WTC11 (cell line): Measurements from ENCODE around the gene NFIX. TPM values are rescaled to one million over a fixed set of nuclear protein-coding genes. Genes with fewer than 3 reads are reported as not detected.
A peak's percentile ranks its signal among the peaks of the same experiment; 100 is the strongest.

Source experiments
- ATAC-seq: fragments of 200-7000 bp; cut with Tn5 transposase; 2 replicates; pipeline ENCODE4 v1.10.0; 2021; ENCODE audit warnings: mild to moderate bottlenecking, moderate library complexity
- CTCF ChIA-PET: fragments of 300-600 bp; sonication (Branson Sonifier 250); formaldehyde crosslinking; loops from one replicate; lab custom pipeline; 2021; ENCODE audit warnings: antibody characterized with exemption; lab: Charles Lee
- POLR2A ChIA-PET: fragments of 350-600 bp; sonication (Branson Sonifier 250); formaldehyde crosslinking; loops from one replicate; lab custom pipeline; 2021; ENCODE audit warnings: antibody characterized with exemption; lab: Charles Lee
- DNase-seq: peaks from one replicate; pipeline ENCODE4 v3.0.0; 2021; ENCODE audit warnings: low spot score
- H3K27ac Mint-ChIP-seq: 2 replicates; pipeline ENCODE4 v1.8.0; 2021; ENCODE audit warnings: mixed read lengths
- H3K27me3 Mint-ChIP-seq: 2 replicates; pipeline ENCODE4 v1.8.0; 2021; ENCODE audit warnings: low read depth, mild to moderate bottlenecking, moderate library complexity, mixed read lengths
- H3K36me3 Mint-ChIP-seq: 2 replicates; pipeline ENCODE4 v1.8.0; 2021; ENCODE audit warnings: mixed read lengths
- H3K4me1 Mint-ChIP-seq: 2 replicates; pipeline ENCODE4 v1.8.0; 2022; ENCODE audit warnings: mixed read lengths
- H3K4me3 Mint-ChIP-seq: 2 replicates; pipeline ENCODE4 v1.8.0; 2021; ENCODE audit warnings: mild to moderate bottlenecking, moderate library complexity, mixed read lengths
- H3K9me3 Mint-ChIP-seq: 2 replicates; pipeline ENCODE4 v1.8.0; 2021; ENCODE audit warnings: mixed read lengths
- FOXK1 ChIP-seq: sonication (generic); formaldehyde crosslinking; IDR thresholded peaks from 2 replicates; pipeline ENCODE4 v1.8.0; 2022; ENCODE audit warnings: mild to moderate bottlenecking, moderate library complexity, missing genetic modification reagents
- KAT7 ChIP-seq: sonication (generic); formaldehyde crosslinking; IDR thresholded peaks from 2 replicates; pipeline ENCODE4 v1.8.1; 2023; ENCODE audit warnings: missing genetic modification reagents, mild to moderate bottlenecking, borderline replicate concordance
- NFATC4 ChIP-seq: fragments of 250-450 bp; sonication (Bioruptor Pico); IDR thresholded peaks from 2 replicates; pipeline ENCODE4 v1.9.0; 2021; ENCODE audit warnings: mild to moderate bottlenecking
- OVOL2 ChIP-seq: fragments of 250-450 bp; sonication (Bioruptor Pico); IDR thresholded peaks from 2 replicates; pipeline ENCODE4 v1.9.0; 2021; ENCODE audit warnings: mild to moderate bottlenecking, borderline replicate concordance
- SMAD4 ChIP-seq: sonication (generic); formaldehyde crosslinking; IDR thresholded peaks from 2 replicates; pipeline ENCODE4 v1.8.0; 2022; ENCODE audit warnings: mild to moderate bottlenecking, missing genetic modification reagents
- SP1 ChIP-seq: sonication (generic); formaldehyde crosslinking; conservative IDR thresholded peaks from 2 replicates; pipeline ENCODE4 v1.8.1; 2022; ENCODE audit warnings: missing genetic modification reagents
- TEAD1 ChIP-seq: sonication (generic); formaldehyde crosslinking; IDR thresholded peaks from 2 replicates; pipeline ENCODE4 v1.8.0; 2022; ENCODE audit warnings: mild to moderate bottlenecking, missing genetic modification reagents
- TEAD4 ChIP-seq: sonication (generic); formaldehyde crosslinking; IDR thresholded peaks from 2 replicates; pipeline ENCODE4 v1.8.0; 2022; ENCODE audit warnings: mild to moderate bottlenecking, missing genetic modification reagents
- ZNF263 ChIP-seq: sonication (generic); formaldehyde crosslinking; IDR thresholded peaks from 2 replicates; pipeline ENCODE4 v1.8.1; 2022; ENCODE audit warnings: low read depth, mild to moderate bottlenecking, moderate library complexity, missing genetic modification reagents
- total RNA-seq: library from RNA; stranded (reverse); gene quantifications from 3 replicates; pipeline ENCODE4 v1.2.3, GENCODE V29; 2021
- TF ChIP-seq, protein P1 (sequence below): fragments of 250-450 bp; sonication (Bioruptor Pico); IDR thresholded peaks from 2 replicates; pipeline ENCODE4 v2.1.2; 2022; ENCODE audit warnings: mild to moderate bottlenecking, moderate library complexity
- TF ChIP-seq, protein P2 (sequence below): sonication (generic); formaldehyde crosslinking; IDR thresholded peaks from 2 replicates; pipeline ENCODE4 v1.8.1; 2022; ENCODE audit warnings: missing genetic modification reagents, borderline replicate concordance
- TF ChIP-seq, protein P3 (sequence below): sonication (generic); formaldehyde crosslinking; IDR thresholded peaks from 2 replicates; pipeline ENCODE4 v1.8.1; 2022; ENCODE audit warnings: mild to moderate bottlenecking, moderate library complexity, missing genetic modification reagents
- TF ChIP-seq, protein P4 (sequence below): sonication (generic); formaldehyde crosslinking; IDR thresholded peaks from 2 replicates; pipeline ENCODE4 v1.8.1; 2023; ENCODE audit warnings: mild to moderate bottlenecking, missing genetic modification reagents, moderate library complexity
- TF ChIP-seq, protein P5 (sequence below): fragments of 250-450 bp; sonication (Bioruptor Pico); conservative IDR thresholded peaks from 2 replicates; pipeline ENCODE4 v1.9.0; 2021; ENCODE audit warnings: mild to moderate bottlenecking
- TF ChIP-seq, protein P6 (sequence below): sonication (generic); formaldehyde crosslinking; IDR thresholded peaks from 2 replicates; pipeline ENCODE4 v1.8.0; 2022; ENCODE audit warnings: mild to moderate bottlenecking, missing genetic modification reagents

The NFIX gene
- total RNA-seq, 1 experiment from 2014 or later = 1.4 TPM

DNA sequence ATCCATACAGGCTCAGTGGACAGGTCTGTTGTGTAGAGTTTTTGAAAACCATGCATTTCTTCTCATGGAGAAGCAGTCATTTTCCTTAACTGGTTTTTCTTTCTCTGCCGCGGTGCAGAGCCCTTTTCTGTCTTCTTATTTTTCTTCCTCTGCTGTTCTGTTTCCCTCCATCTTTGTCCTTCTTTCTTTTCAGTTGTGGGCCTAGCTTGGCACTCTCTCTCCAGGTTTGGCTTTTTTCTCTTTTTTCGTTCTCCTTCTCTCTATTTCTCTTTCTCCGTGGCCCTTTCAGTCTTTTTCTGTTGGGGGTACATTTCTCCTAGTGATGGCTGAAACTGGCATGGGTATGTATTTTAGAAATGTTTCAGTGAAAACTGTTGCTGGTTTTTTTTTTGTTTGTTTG lies 24.1 kb downstream of the NFIX start:
- Mint-ChIP-seq H3K36me3 (no peaks in the 10 kb centered on the region), H3K27ac (no peak overlapping the region), H3K9me3 (no peaks in the 10 kb centered on the region), H3K27me3 (peaks cover 100% of the 10 kb centered on the region), H3K4me1 (peaks cover 81% of the 10 kb centered on the region), H3K4me3 (no peak overlapping the region)
- TF ChIP-seq SMAD4 (CRISPR knock-in tag) = no peak
- no peak for TF ChIP-seq OVOL2
- TF ChIP-seq, protein P1, sequence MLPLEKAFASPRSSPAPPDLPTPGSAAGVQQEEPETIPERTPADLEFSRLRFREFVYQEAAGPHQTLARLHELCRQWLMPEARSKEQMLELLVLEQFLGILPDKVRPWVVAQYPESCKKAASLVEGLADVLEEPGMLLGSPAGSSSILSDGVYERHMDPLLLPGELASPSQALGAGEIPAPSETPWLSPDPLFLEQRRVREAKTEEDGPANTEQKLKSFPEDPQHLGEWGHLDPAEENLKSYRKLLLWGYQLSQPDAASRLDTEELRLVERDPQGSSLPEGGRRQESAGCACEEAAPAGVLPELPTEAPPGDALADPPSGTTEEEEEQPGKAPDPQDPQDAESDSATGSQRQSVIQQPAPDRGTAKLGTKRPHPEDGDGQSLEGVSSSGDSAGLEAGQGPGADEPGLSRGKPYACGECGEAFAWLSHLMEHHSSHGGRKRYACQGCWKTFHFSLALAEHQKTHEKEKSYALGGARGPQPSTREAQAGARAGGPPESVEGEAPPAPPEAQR = no peak
- TF ChIP-seq, protein P2, sequence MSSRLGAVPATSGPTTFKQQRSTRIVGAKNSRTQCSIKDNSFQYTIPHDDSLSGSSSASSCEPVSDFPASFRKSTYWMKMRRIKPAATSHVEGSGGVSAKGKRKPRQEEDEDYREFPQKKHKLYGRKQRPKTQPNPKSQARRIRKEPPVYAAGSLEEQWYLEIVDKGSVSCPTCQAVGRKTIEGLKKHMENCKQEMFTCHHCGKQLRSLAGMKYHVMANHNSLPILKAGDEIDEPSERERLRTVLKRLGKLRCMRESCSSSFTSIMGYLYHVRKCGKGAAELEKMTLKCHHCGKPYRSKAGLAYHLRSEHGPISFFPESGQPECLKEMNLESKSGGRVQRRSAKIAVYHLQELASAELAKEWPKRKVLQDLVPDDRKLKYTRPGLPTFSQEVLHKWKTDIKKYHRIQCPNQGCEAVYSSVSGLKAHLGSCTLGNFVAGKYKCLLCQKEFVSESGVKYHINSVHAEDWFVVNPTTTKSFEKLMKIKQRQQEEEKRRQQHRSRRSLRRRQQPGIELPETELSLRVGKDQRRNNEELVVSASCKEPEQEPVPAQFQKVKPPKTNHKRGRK (CRISPR knock-in tag) = peak; percentile 43; the same call in 1 of the 2 replicates
- TF ChIP-seq, protein P3, sequence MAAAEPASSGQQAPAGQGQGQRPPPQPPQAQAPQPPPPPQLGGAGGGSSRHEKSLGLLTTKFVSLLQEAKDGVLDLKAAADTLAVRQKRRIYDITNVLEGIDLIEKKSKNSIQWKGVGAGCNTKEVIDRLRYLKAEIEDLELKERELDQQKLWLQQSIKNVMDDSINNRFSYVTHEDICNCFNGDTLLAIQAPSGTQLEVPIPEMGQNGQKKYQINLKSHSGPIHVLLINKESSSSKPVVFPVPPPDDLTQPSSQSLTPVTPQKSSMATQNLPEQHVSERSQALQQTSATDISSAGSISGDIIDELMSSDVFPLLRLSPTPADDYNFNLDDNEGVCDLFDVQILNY = no peak
- TF ChIP-seq NFATC4 (CRISPR knock-in tag) = no peak
- TF ChIP-seq, protein P4, sequence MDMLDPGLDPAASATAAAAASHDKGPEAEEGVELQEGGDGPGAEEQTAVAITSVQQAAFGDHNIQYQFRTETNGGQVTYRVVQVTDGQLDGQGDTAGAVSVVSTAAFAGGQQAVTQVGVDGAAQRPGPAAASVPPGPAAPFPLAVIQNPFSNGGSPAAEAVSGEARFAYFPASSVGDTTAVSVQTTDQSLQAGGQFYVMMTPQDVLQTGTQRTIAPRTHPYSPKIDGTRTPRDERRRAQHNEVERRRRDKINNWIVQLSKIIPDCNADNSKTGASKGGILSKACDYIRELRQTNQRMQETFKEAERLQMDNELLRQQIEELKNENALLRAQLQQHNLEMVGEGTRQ = no peak
- no peak for DNase-seq
- ATAC-seq = no peak
- CTCF ChIA-PET = interaction anchor here (0.6 kb wide), 1 partner anchor 15 kb away, joined by 3 read pairs; no protein-coding TSS in a partner anchor
- POLR2A ChIA-PET = no interaction called here

DNA sequence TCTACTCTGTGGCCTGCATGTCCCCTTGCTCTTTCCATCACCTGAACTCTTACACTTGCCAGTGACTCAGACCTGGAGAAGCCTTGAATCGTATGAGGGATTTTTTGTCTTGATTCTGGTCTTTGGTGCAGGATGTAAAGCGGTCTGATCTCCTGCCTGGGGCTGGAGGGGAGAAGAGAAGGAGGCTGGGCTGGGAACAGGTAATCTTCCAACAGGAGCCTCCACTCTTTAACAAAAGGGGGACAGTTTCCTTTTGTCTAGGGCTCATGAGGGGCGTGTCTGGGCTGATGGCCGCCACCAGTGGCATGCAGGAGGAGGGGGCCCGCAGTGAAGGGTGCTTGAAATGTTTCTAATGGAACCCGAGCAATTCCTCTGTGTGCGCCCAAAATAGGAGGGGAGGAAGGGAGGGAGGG lies 24.7 kb downstream of the NFIX start:
- Mint-ChIP-seq H3K4me1 (peaks cover 81% of the 10 kb centered on the region), H3K36me3 (no peaks in the 10 kb centered on the region), H3K27me3 (peaks cover 100% of the 10 kb centered on the region), H3K27ac (no peak overlapping the region), H3K9me3 (no peaks in the 10 kb centered on the region), H3K4me3 (peak overlapping the region; percentile 39)
- ChIA-PET CTCF (interaction anchor here (0.6 to 3.6 kb wide), 2 partner anchors 14 to 42 kb away, joined by 3 to 20 read pairs; no protein-coding TSS in a partner anchor), POLR2A (no interaction called here)
- peak; percentile 57 for ATAC-seq
- TF ChIP-seq KAT7 (CRISPR knock-in tag) (0 out of 2 replicates have a peak, but pooled peaks have one; percentile 47), SP1 (CRISPR knock-in tag) (peak; percentile 62), TEAD1 (CRISPR knock-in tag) (peak; percentile 17; the same call in 1 of the 2 replicates), ZNF263 (no peak), TEAD4 (CRISPR knock-in tag) (no peak), FOXK1 (peak; percentile 56; the same call in 1 of the 2 replicates)
- TF ChIP-seq, protein P5, sequence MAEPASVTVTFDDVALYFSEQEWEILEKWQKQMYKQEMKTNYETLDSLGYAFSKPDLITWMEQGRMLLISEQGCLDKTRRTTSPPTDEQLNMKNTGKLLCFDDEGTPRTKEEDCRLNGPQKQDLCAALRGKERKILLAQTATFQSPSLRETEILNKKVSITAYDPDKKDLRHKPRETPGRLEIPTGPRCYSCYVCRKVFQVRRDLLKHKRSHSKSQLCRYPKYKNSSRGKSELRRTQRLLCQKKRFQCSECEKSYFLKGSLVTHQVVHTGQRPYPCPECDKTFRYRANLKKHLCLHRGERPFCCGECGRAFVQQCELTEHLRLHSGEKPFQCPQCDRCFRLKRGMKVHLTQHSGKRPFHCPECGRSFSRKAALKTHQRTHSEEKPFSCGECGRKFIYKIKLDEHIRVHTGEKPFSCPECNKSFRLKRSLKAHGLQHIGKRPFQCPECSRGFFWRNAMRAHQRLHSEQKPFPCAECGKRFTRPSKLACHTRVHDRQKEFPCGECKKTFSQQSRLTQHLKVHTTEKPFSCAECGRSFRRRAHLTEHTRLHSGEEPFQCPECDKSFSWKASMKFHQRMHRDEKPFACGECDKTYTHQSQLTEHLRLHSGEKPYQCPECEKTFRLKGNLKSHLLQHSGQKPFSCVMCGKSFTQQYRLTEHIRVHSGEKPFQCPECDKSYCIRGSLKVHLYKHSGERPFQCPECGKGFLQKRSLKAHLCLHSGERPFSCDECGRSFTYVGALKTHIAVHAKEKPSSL (CRISPR knock-in tag) = no peak
- TF ChIP-seq, protein P6, sequence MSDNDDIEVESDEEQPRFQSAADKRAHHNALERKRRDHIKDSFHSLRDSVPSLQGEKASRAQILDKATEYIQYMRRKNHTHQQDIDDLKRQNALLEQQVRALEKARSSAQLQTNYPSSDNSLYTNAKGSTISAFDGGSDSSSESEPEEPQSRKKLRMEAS (CRISPR knock-in tag) = no peak
- DNase-seq = peak; percentile 81
